GM12878 (cell line): ENCODE measurements around the gene DALRD3. TPM values are rescaled to one million over a fixed set of nuclear protein-coding genes. Genes with fewer than 3 reads are reported as not detected.

Experiments
- ATF3 ChIP-seq: IDR thresholded peaks from 2 replicates; pipeline ENCODE4 v1.6.1; 2011; ENCODE audit warnings: low read depth, mild to moderate bottlenecking, low read length, moderate library complexity, borderline replicate concordance; ENCODE audit errors: extremely low read depth
- ATF7 ChIP-seq: fragments of 450-650 bp; IDR thresholded peaks from 2 replicates; pipeline ENCODE4 v1.6.1; 2016; ENCODE audit warnings: low read depth, mild to moderate bottlenecking
- CUX1 ChIP-seq: IDR thresholded peaks from 2 replicates; pipeline ENCODE4 v1.6.1; 2012; ENCODE audit warnings: improper control_type of control experiment, low read depth, low read length; ENCODE audit not compliant: insufficient replicate concordance
- ELK1 ChIP-seq: IDR thresholded peaks from 2 replicates; pipeline ENCODE4 v1.6.1; 2012; ENCODE audit warnings: low read depth, low read length, improper control_type of control experiment
- NFYB ChIP-seq: IDR thresholded peaks from 2 replicates; pipeline ENCODE4 v1.6.1; 2011; ENCODE audit warnings: low read depth, mild to moderate bottlenecking, low read length, improper control_type of control experiment, moderate library complexity; ENCODE audit not compliant: insufficient read depth
- NKRF ChIP-seq: fragments of 450-650 bp; conservative IDR thresholded peaks from 2 replicates; pipeline ENCODE4 v1.6.1; 2017; ENCODE audit warnings: mild to moderate bottlenecking, moderate library complexity
- NR2C2 ChIP-seq: IDR thresholded peaks from 2 replicates; pipeline ENCODE4 v1.6.1; 2011; ENCODE audit warnings: borderline replicate concordance, low read depth; ENCODE audit not compliant: control insufficient read depth, insufficient read length
- PML ChIP-seq: IDR thresholded peaks from 2 replicates; pipeline ENCODE4 v1.6.1; 2012; ENCODE audit warnings: low read length, inconsistent platforms
- RCOR1 ChIP-seq: conservative IDR thresholded peaks from 2 replicates; pipeline ENCODE4 v1.6.1; 2012; ENCODE audit warnings: low read depth, low read length, improper control_type of control experiment
- SRF ChIP-seq, 2 experiments: IDR thresholded peaks; 2 replicates each; pipeline ENCODE4 v1.6.1; 2011; ENCODE audit warnings: low read depth in 2 of 2, low read length in 2 of 2, mild to moderate bottlenecking in 1 of 2, moderate library complexity in 1 of 2
- USF2 ChIP-seq: IDR thresholded peaks from 2 replicates; pipeline ENCODE4 v1.6.1; 2011; ENCODE audit warnings: low read depth, low read length, improper control_type of control experiment, borderline replicate concordance
- YY1 ChIP-seq: IDR thresholded peaks from 2 replicates; pipeline ENCODE4 v1.6.1; 2011; ENCODE audit warnings: low read depth, mild to moderate bottlenecking, low read length
- ZBTB11 ChIP-seq: fragments of 450-650 bp; formaldehyde crosslinking; IDR thresholded peaks from 2 replicates; pipeline ENCODE4 v1.5.0; 2022; ENCODE audit warnings: mild to moderate bottlenecking, missing genetic modification characterization
- ZNF24 ChIP-seq: fragments of 450-650 bp; IDR thresholded peaks from 2 replicates; pipeline ENCODE4 v1.6.1; 2017; ENCODE audit warnings: antibody characterized with exemption, mild to moderate bottlenecking
- ZSCAN29 ChIP-seq: fragments of 450-650 bp; IDR thresholded peaks from 2 replicates; pipeline ENCODE4 v1.6.1; 2017; ENCODE audit warnings: mild to moderate bottlenecking, moderate library complexity
- polyA plus RNA-seq, 11 experiments: library from polyadenylated mRNA; depleted of rRNA in 4 of 11; unstranded in 6 of 11; stranded (reverse) in 5 of 11; fragments of >200 nt; fragmentation: Nextera tagmentation in 4 of 11; fragmentation: Illumina TruSeq in 1 of 11; extraction: Ambion mirVana in 4 of 11; extraction: Trizol in 1 of 11; gene quantifications; 1 replicate in 1 of 11; 2 replicates in 10 of 11; pipeline versions ENCODE4 v1.2.1 to v1.2.3, GENCODE V29; 2011 to 2016; ENCODE audit warnings: inconsistent platforms in 2 of 11, missing spikeins in 2 of 11, low read depth in 1 of 11
- total RNA-seq, 4 experiments: library from RNA; depleted of rRNA in 3 of 4; stranded (reverse); fragments of >200 nt in 3 of 4; fragmentation: Illumina TruSeq in 1 of 4; extraction: Trizol in 1 of 4; gene quantifications; 2 replicates each; pipeline versions ENCODE4 v1.2.1 to v1.2.3, GENCODE V29; 2013 to 2021

The DALRD3 gene
- total and polyA plus RNA-seq, 10 of the 15 experiments (the other 5 are each of a cell fraction or from before 2014, with no cell fraction given) = 10.1 to 28.2 (median 21.6) TPM

- TF ChIP-seq NKRF (peak; percentile 78), PML (peak; percentile 92), CUX1 (no peak), ZBTB11 (no peak; the same call in 1 of the 2 replicates), ATF7 (peak; percentile 36; the same call in 1 of the 2 replicates), NR2C2 (no peak), YY1 (peak; percentile 87), NFYB (peak; percentile 93), ZSCAN29 (no peak), ELK1 (0 out of 2 replicates have a peak, but pooled peaks have one; percentile 20), RCOR1 (peak; percentile 96), SRF (IDR thresholded peaks at IDR 0.05; ENCODE audit: low read depth in 2 of 2, low read length in 2 of 2) (no peak), USF2 (peak; percentile 92), ATF3 (peak; percentile 78; the same call in 1 of the 2 replicates), ZNF24 (no peak)
These were observed 11.2 kb downstream of the DALRD3 start, which contains the start of gene WDR6 (continued) for GRCh38 chr3:49007068-49007770.
